H1 (cell line): Measurements from ENCODE around the gene TUBAL3. TPM values are rescaled to one million over a fixed set of nuclear protein-coding genes. Genes with fewer than 3 reads are reported as not detected.

ENCODE experiments used
- BRCA1 ChIP-seq: IDR thresholded peaks from 2 replicates; pipeline ENCODE4 v1.6.1; 2012; ENCODE audit warnings: low read depth, low read length, improper control_type of control experiment
- CBX8 ChIP-seq: fragments of 300-800, 300-1000 bp; sonication (generic); IDR thresholded peaks from 2 replicates; pipeline ENCODE4 v1.7.1; 2016; ENCODE audit warnings: low read depth, low read length, borderline replicate concordance
- CREB1 ChIP-seq: IDR thresholded peaks from 2 replicates; pipeline ENCODE4 v1.6.1; 2012; ENCODE audit warnings: inconsistent platforms
- RNF2 ChIP-seq: fragments of 200-900, 300-1000 bp; sonication (generic); IDR thresholded peaks from 2 replicates; pipeline ENCODE4 v1.7.1; 2016; ENCODE audit warnings: borderline replicate concordance, low read depth, mild to moderate bottlenecking, antibody characterized with exemption, low read length; ENCODE audit not compliant: poor library complexity, severe bottlenecking; ENCODE audit errors: missing control alignments
- SIRT6 ChIP-seq: IDR thresholded peaks from one replicate; pipeline ENCODE4 v1.7.1; 2012; ENCODE audit warnings: low read length, inconsistent platforms
- polyA plus RNA-seq, 7 experiments: library from polyadenylated mRNA; depleted of rRNA in 3 of 7; stranded (reverse) in 5 of 7; unstranded in 2 of 7; fragments of >200 nt in 5 of 7; fragments of 200-250 nt in 2 of 7; gene quantifications; 1 replicate in 5 of 7; 2 replicates in 1 of 7; 4 replicates in 1 of 7; pipeline versions ENCODE4 v1.2.1 to v1.2.3, GENCODE V29; 2011 to 2013; ENCODE audit warnings: missing spikeins in 2 of 7, mixed read lengths in 2 of 7
- total RNA-seq: library from RNA; stranded (reverse); fragmentation: NEBNext Ultra II Directional; extraction: Animal tissue kit (Norgen Biotek cat#: 25700); gene quantifications from 2 replicates; pipeline ENCODE4 v1.2.1, GENCODE V29; 2021

TUBAL3 gene
- total and polyA plus RNA-seq, 2 of the 8 experiments (the other 6 are each of a cell fraction or from before 2014, with no cell fraction given) = 0.17 TPM; not detected in 1

- TF ChIP-seq CREB1 (no peak), RNF2 (no peak), BRCA1 (no peak), SIRT6 (no peak), CBX8 (no peak)
- TF ChIP-seq, all 59 proteins: peak for 0
Measured at GRCh38 chr10:5356302-5356763, 48.3 kb downstream of the TUBAL3 start (continued).
